ENCODE data around the gene SCLT1.
"Not testable (repeated sequence)": the region's sequence is repeated elsewhere in the genome, so short reads cannot be mapped to it uniquely, and the experiment has no call there.

Gene SCLT1

GRCh38 chr4:129093191-129093920, at the start of gene SCLT1:
TSS of gene SCLT1 (minus strand) at chr4:129093539. CDS start at chr4:129093103, 436 bp downstream.
- FAIRE-seq, result peak; percentile 97

GRCh38 chr4:129140521-129140920, 47.2 kb upstream of the SCLT1 start:
- FAIRE-seq, result no peak

GRCh38 chr4:129138810-129139496, 45.6 kb upstream of the SCLT1 start:
- no peak for FAIRE-seq

GRCh38 chr4:129136433-129136832, 43.1 kb upstream of the SCLT1 start:
- FAIRE-seq, result no peak

- FAIRE-seq, result no peak
Measured at GRCh38 chr4:129131343-129131742, 38.0 kb upstream of the SCLT1 start.

GRCh38 chr4:129129143-129129542, 35.8 kb upstream of the SCLT1 start:
- no peak for FAIRE-seq

- not testable (repeated sequence) for FAIRE-seq
Measured at GRCh38 chr4:129126614-129127013, 33.3 kb upstream of the SCLT1 start.

- no peak for FAIRE-seq
Measured at GRCh38 chr4:129117705-129118104, 24.4 kb upstream of the SCLT1 start.

GRCh38 chr4:129113919-129114318, 20.6 kb upstream of the SCLT1 start:
- FAIRE-seq, result no peak

- FAIRE-seq, result no peak
Measured at GRCh38 chr4:129113434-129113833, 20.1 kb upstream of the SCLT1 start.

- no peak for FAIRE-seq
Measured at GRCh38 chr4:129111919-129112318, 18.6 kb upstream of the SCLT1 start.

GRCh38 chr4:129110931-129111330, 17.6 kb upstream of the SCLT1 start:
- FAIRE-seq, result no peak

- FAIRE-seq, result no peak
Measured at GRCh38 chr4:129109965-129110824, 16.9 kb upstream of the SCLT1 start.

GRCh38 chr4:129098531-129099001, 5.2 kb upstream of the SCLT1 start:
- no peak for FAIRE-seq

GRCh38 chr4:129095811-129096454, 2.6 kb upstream of the SCLT1 start, which contains the start of gene C4orf33:
TSS of gene C4orf33 (plus strand) at chr4:129096152. CDS start at chr4:129102611, 6,459 bp downstream.
- FAIRE-seq, result peak; percentile 64

GRCh38 chr4:129094347-129094746, 1.0 kb upstream of the SCLT1 start:
- no peak for FAIRE-seq

- no peak for FAIRE-seq
Measured at GRCh38 chr4:129092631-129093190, 628 bp downstream of the SCLT1 start.

- no peak for FAIRE-seq
Measured at GRCh38 chr4:129087516-129087915, 5.8 kb downstream of the SCLT1 start.

- no peak for FAIRE-seq
Measured at GRCh38 chr4:129085472-129085871, 7.9 kb downstream of the SCLT1 start.

- FAIRE-seq, result no peak
Measured at GRCh38 chr4:129082302-129082701, 11.0 kb downstream of the SCLT1 start.

GRCh38 chr4:129080129-129080528, 13.2 kb downstream of the SCLT1 start:
- no peak for FAIRE-seq

- FAIRE-seq, result no peak
Measured at GRCh38 chr4:129077326-129077725, 16.0 kb downstream of the SCLT1 start.

All from G401.6 (cell line).